Chondrocyte (in vitro differentiated cells): ENCODE data around the gene MAP2K7. TPM values are rescaled to one million over a fixed set of nuclear protein-coding genes. Genes with fewer than 3 reads are reported as not detected.

Experiments
- DNase-seq: peaks from one replicate; pipeline ENCODE4 v3.0.0; 2021; ENCODE audit warnings: mixed read lengths, low spot score
- H3K27ac Mint-ChIP-seq: one replicate; pipeline ENCODE4 v1.8.0; 2021; ENCODE audit warnings: mild to moderate bottlenecking, moderate library complexity, mixed read lengths; ENCODE audit not compliant: unreplicated experiment
- H3K27me3 Mint-ChIP-seq: 2 replicates; pipeline ENCODE4 v1.8.0; 2021; ENCODE audit warnings: low read depth, mixed read lengths
- H3K36me3 Mint-ChIP-seq: 2 replicates; pipeline ENCODE4 v1.8.0; 2021; ENCODE audit warnings: low read depth, mixed read lengths
- H3K4me1 Mint-ChIP-seq: 2 replicates; pipeline ENCODE4 v1.8.0; 2021; ENCODE audit warnings: low read depth, mild to moderate bottlenecking, mixed read lengths
- H3K4me3 Mint-ChIP-seq: one replicate; pipeline ENCODE4 v1.8.0; 2021; ENCODE audit warnings: mild to moderate bottlenecking, moderate library complexity, mixed read lengths; ENCODE audit not compliant: unreplicated experiment
- H3K9me3 Mint-ChIP-seq: 2 replicates; pipeline ENCODE4 v1.8.0; 2021; ENCODE audit warnings: low read depth, mixed read lengths
- total RNA-seq: library from RNA; stranded (reverse); gene quantifications from 3 replicates; pipeline ENCODE4 v1.2.1, GENCODE V29; 2021
- TF ChIP-seq, protein P1 (sequence below): fragments of 200-600 bp; sonication (generic); IDR thresholded peaks from 2 replicates; pipeline ENCODE4 v1.5.0; 2021; ENCODE audit warnings: antibody characterized with exemption, mild to moderate bottlenecking, moderate library complexity

MAP2K7 gene
- total RNA-seq, 1 donor from 2014 or later: 24.4 TPM

DNA sequence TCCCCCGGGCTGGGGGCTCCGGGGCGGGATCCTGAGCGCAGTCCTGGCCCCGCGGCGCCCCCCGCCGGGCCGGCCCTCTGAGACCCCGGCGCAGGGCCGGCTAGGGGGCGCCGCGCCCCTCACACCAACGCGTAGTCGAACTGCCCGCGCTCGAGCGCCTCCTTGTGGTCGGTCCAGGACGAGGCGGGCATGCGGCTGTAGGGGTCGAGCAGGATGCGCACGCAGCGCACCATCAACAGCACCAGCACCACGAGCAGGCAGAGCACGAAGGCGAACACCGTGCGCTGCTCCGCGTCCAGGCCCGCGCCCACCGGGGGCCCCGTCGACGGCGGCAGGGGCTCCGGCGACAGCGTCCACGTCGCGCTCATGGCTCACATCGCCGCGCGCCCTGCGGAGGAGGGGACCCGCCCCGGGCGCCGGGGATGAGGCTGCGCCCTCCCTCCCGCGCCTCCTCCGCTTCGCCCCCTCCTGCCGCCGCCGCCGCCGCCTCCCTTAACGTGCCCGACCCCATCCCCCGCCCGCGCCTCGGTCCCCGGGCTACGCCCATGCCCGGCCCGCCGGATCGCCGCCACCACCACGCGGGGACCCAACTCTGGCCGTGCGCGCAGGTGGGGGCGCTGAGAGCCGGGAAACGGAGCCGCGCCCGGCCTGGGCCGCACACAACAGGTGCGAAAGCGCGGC lies 21.6 kb downstream of the MAP2K7 start:
- Mint-ChIP-seq H3K9me3 (no peaks in the 10 kb centered on the region), H3K27ac (peak overlapping the region; percentile 89), H3K4me3 (peak overlapping the region; percentile 75), H3K27me3 (no peaks in the 10 kb centered on the region), H3K36me3 (no peaks in the 10 kb centered on the region), H3K4me1 (peaks cover 52% of the 10 kb centered on the region)
- peak; percentile 90 for DNase-seq
- TF ChIP-seq, protein P1, sequence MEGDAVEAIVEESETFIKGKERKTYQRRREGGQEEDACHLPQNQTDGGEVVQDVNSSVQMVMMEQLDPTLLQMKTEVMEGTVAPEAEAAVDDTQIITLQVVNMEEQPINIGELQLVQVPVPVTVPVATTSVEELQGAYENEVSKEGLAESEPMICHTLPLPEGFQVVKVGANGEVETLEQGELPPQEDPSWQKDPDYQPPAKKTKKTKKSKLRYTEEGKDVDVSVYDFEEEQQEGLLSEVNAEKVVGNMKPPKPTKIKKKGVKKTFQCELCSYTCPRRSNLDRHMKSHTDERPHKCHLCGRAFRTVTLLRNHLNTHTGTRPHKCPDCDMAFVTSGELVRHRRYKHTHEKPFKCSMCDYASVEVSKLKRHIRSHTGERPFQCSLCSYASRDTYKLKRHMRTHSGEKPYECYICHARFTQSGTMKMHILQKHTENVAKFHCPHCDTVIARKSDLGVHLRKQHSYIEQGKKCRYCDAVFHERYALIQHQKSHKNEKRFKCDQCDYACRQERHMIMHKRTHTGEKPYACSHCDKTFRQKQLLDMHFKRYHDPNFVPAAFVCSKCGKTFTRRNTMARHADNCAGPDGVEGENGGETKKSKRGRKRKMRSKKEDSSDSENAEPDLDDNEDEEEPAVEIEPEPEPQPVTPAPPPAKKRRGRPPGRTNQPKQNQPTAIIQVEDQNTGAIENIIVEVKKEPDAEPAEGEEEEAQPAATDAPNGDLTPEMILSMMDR: peak; percentile 99

DNA sequence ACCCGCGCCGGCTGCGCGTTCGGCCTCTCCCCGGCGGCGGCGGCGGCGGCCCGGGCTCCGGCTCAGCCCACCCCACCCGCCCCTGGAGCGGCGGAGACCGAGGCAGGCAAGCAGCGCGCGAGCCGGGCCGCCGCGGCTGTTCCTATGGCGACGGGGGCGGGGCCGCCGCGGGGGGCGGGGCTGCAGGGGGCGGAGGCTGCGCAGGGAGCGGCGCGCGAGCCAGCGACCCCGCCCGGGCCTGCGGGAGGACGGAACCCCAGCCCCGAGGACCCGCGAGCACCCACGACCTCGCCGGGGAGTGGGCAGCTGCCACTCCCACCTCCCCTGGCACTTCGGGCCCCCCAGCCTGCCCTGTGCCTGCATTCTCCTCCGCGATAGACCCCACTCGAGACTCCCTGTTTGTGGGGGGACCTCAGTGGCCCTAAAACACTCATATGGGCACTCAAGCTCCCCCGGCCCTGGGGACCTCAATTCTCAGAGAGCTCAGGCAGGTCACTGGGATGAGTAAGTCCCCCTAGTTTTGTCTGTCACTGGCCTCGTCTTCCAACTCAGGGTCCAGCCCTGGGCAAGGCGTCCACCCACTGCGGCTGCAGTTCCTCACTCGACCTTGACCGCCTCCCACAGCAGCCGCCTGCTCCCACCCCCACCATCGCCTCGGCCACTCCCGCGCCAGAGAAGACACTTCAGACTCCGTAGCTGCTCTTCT lies 22.5 kb downstream of the MAP2K7 start, which contains the start of gene CTXN1:
TSS of gene CTXN1 (minus strand) at position 115 of the 706 bp plus-strand sequence. CDS start 597 bp downstream, outside the sequence.
- no peaks in the 10 kb centered on the region for H3K9me3 Mint-ChIP-seq
- DNase-seq: no peak
- TF ChIP-seq, protein P1: peak; percentile 37
- H3K27ac Mint-ChIP-seq: peak within 1 kb of the TSS; percentile 89
- H3K27me3 Mint-ChIP-seq: no peaks in the 10 kb centered on the region
- H3K4me1 Mint-ChIP-seq: peaks cover 48% of the 10 kb centered on the region
- peaks cover 2% of the 10 kb centered on the region for H3K36me3 Mint-ChIP-seq
- H3K4me3 Mint-ChIP-seq: peak within 1 kb of the TSS; percentile 77

DNA sequence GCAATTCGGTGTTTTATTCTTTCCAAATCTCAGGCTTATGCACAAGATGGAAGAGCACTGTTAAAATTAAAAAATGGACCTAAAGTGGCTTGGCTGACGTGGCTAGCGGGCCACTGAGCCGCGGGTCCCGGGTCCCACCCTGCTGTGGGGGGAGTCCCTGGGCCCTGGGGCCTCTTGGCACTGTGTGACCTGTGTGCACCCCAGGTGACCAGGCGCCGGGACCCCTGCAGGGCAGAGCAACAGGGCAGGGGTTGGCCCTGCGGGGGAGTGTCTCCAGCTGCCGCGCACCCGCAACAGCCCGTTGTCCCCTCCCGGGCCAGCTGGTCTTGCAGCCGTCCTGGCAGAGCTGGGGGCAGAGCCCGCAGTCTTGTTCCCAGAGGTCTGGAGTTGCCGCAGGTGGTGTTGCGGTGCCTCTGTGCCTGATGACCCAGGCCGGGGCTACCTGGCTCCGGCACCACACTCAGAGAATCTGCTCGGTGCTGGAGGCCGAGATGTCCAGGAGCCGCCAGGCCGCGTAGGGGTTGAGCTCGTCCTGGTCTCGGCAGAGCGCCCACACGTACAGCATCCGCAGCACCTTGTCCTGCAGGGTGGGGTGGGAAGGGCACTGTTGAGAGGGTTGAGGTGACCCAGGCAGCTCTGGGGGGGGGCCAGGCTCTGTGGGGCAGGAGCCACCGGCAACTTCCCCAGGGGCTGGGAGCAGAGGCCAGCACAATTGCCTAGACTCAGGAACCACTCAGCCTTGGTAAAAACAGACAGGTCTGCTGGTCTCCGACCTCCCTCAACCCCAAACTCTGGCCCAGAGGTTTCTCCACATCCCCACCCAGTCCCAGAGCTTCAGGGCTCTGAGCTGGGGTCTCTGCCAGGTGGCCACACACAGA lies 23.3 kb downstream of the MAP2K7 start:
- Mint-ChIP-seq H3K4me1 (peaks cover 40% of the 10 kb centered on the region), H3K36me3 (peaks cover 2% of the 10 kb centered on the region), H3K27me3 (no peaks in the 10 kb centered on the region), H3K9me3 (no peaks in the 10 kb centered on the region), H3K4me3 (peak overlapping the region; percentile 77), H3K27ac (peak overlapping the region; percentile 87)
- TF ChIP-seq, protein P1: no peak
- DNase-seq: peak; percentile 92

DNA sequence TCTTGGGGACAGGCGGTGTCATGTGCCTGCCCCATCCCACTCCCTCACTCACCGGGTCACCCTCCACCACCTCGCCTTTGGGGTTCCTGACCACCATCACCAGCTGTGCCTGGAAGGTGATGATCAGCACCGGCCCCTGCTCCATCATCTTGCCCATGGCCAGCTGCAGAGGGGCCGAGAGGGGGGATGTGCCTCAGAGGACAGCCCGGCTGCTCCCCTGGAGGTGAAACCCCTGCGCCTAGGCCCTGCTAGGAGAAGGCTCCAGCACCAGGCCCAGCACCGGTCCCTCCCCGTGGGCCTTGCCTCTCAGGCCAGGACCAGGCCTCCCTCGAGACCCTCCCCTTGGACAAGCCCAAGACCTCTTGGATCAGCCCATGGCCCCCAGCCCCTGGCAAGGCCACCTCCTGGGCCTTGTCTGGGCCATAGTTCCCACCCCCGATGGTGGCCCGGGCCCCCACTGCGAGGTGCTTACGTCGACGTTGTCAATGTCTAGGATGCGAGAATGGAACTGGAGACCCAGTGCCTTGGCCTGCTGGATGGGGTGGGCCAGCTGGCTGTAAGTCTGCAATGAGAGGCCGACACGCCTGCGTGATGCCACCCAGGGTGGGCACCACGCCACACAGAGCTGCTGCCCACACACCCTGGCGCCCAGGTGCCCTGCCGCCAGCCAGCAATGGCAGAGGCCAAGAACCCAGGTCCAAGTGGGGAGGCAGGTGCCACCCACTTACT lies 24.1 kb downstream of the MAP2K7 start:
- Mint-ChIP-seq H3K36me3 (peaks cover 2% of the 10 kb centered on the region), H3K27ac (peak overlapping the region; percentile 100), H3K9me3 (no peaks in the 10 kb centered on the region), H3K27me3 (no peaks in the 10 kb centered on the region), H3K4me1 (peaks cover 36% of the 10 kb centered on the region), H3K4me3 (no peak overlapping the region)
- TF ChIP-seq, protein P1: no peak
- DNase-seq: peak; percentile 92
